H1 (cell line): ENCODE measurements around the gene MKNK2. TPM values are rescaled to one million over a fixed set of nuclear protein-coding genes. Genes with fewer than 3 reads are reported as not detected.

Source experiments
- CTCF ChIA-PET: fragments of 300-600 bp; sonication (Branson Sonifier 250); formaldehyde crosslinking; loops from one replicate; lab custom pipeline; 2021; ENCODE audit not compliant: partially characterized antibody; lab: Charles Lee
- POLR2A ChIA-PET: fragments of 300-600 bp; sonication (Branson Sonifier 250); formaldehyde crosslinking; loops from one replicate; lab custom pipeline; 2021; ENCODE audit warnings: inconsistent platforms; ENCODE audit not compliant: partially characterized antibody; lab: Charles Lee
- DNase-seq, 2 experiments: peaks; one replicate each; pipeline versions ENCODE4 v3.0.0 to v3.0.0-alpha.2; 2010 to 2022; ENCODE audit warnings: low spot score in 2 of 2, low read depth in 1 of 2, mixed read lengths in 1 of 2
- FAIRE-seq: peaks from 2 replicates; lab custom pipeline; 2011; peaks lifted over from hg19 to GRCh38; lab: Jason Lieb, UNC
- H2AFZ ChIP-seq: 2 replicates; pipeline ENCODE4 v1.8.1; 2012; ENCODE audit warnings: low read length, inconsistent platforms
- H2AK5ac ChIP-seq: 2 replicates; pipeline ENCODE4 v1.6.1; 2013; ENCODE audit warnings: low read depth, low read length
- H2BK120ac ChIP-seq: replicated peaks from 2 replicates; pipeline ENCODE3; 2013; ENCODE audit warnings: low read depth, low read length, inconsistent platforms
- H2BK12ac ChIP-seq: 2 replicates; pipeline ENCODE4 v1.6.1; 2013; ENCODE audit warnings: low read depth, low read length
- H2BK15ac ChIP-seq: 2 replicates; pipeline ENCODE4 v1.6.1; 2013; ENCODE audit warnings: low read length
- H2BK20ac ChIP-seq: 2 replicates; pipeline ENCODE4 v1.6.1; 2013; ENCODE audit warnings: low read length
- H2BK5ac ChIP-seq: 2 replicates; pipeline ENCODE4 v1.6.1; 2013; ENCODE audit warnings: low read depth, low read length
- H3K14ac ChIP-seq: 2 replicates; pipeline ENCODE4 v1.6.1; 2013; ENCODE audit warnings: inconsistent platforms; ENCODE audit not compliant: insufficient read length
- H3K18ac ChIP-seq: 2 replicates; pipeline ENCODE4 v1.6.1; 2013; ENCODE audit warnings: low read length; ENCODE audit errors: extremely low read depth
- H3K23ac ChIP-seq: 2 replicates; pipeline ENCODE4 v1.6.1; 2013; ENCODE audit warnings: inconsistent platforms; ENCODE audit not compliant: insufficient read length
- H3K23me2 ChIP-seq: 2 replicates; pipeline ENCODE4 v1.6.1; 2013; ENCODE audit warnings: low read depth, low read length
- H3K27ac ChIP-seq: 2 replicates; pipeline ENCODE4 v1.6.1; 2011; ENCODE audit warnings: low read depth, low read length, inconsistent platforms
- H3K27me3 ChIP-seq, 4 experiments: replicated peaks in 1 of 4; 1 replicate in 1 of 4; 2 replicates in 3 of 4; pipeline versions ENCODE4 v1.6.1 to v1.8.1; 2011 to 2013; ENCODE audit warnings: low read length in 3 of 4, mild to moderate bottlenecking in 3 of 4, inconsistent platforms in 2 of 4, mixed read lengths in 2 of 4, moderate library complexity in 1 of 4; ENCODE audit not compliant: control insufficient read depth in 3 of 4, insufficient read depth in 3 of 4; ENCODE audit errors: extremely low read depth in 1 of 4
- H3K36me3 ChIP-seq, 4 experiments: 2 replicates each; pipeline versions ENCODE4 v1.6.1 to v1.8.1; 2011 to 2013; ENCODE audit warnings: mild to moderate bottlenecking in 4 of 4, low read length in 3 of 4, moderate library complexity in 2 of 4, control low read depth in 1 of 4, inconsistent platforms in 1 of 4; ENCODE audit not compliant: insufficient read depth in 4 of 4, control insufficient read depth in 2 of 4
- H3K4ac ChIP-seq: replicated peaks from 2 replicates; pipeline ENCODE3; 2013; ENCODE audit warnings: low read length, low read depth, mixed read lengths, inconsistent platforms; ENCODE audit not compliant: insufficient read length
- H3K4me1 ChIP-seq, 4 experiments: replicated peaks in 1 of 4; 1 replicate in 1 of 4; 2 replicates in 3 of 4; pipeline versions ENCODE4 v1.6.1 to v1.8.1; 2011 to 2013; ENCODE audit warnings: low read length in 3 of 4, inconsistent platforms in 2 of 4, mixed read lengths in 1 of 4; ENCODE audit not compliant: insufficient read depth in 4 of 4, control insufficient read depth in 3 of 4
- H3K4me2 ChIP-seq, 2 experiments: 2 replicates each; pipeline versions ENCODE4 v1.6.1 to v1.8.1; 2011 to 2013; ENCODE audit warnings: low read depth in 2 of 2, low read length in 2 of 2, control low read depth in 1 of 2, inconsistent platforms in 1 of 2, mild to moderate bottlenecking in 1 of 2; ENCODE audit not compliant: insufficient read depth in 1 of 2
- H3K4me3 ChIP-seq, 4 experiments: fragments of 200-600, 300-600 bp in 1 of 4; sonication (generic), shearing (Covaris generic), sonication (Bioruptor Twin) in 1 of 4; 2 replicates each; pipeline versions ENCODE4 v1.5.1 to v1.8.1; 2011 to 2016; ENCODE audit warnings: low read length in 4 of 4, low read depth in 3 of 4, control low read depth in 2 of 4, inconsistent platforms in 2 of 4, mild to moderate bottlenecking in 2 of 4, mixed read lengths in 1 of 4, moderate library complexity in 1 of 4; ENCODE audit not compliant: insufficient read depth in 2 of 4; ENCODE audit errors: extremely low read depth in 1 of 4
- H3K56ac ChIP-seq: replicated peaks from 2 replicates; pipeline ENCODE3; 2013; ENCODE audit warnings: low read depth, mild to moderate bottlenecking, mixed read lengths, low read length, inconsistent platforms; ENCODE audit not compliant: insufficient read length
- H3K79me1 ChIP-seq: 2 replicates; pipeline ENCODE4 v1.6.1; 2013; ENCODE audit warnings: low read depth, low read length, control low read depth
- H3K79me2 ChIP-seq, 2 experiments: 2 replicates each; pipeline versions ENCODE4 v1.6.1 to v1.8.1; 2012 to 2013; ENCODE audit warnings: low read length in 2 of 2, mild to moderate bottlenecking in 2 of 2, inconsistent platforms in 1 of 2; ENCODE audit not compliant: insufficient read depth in 2 of 2, control insufficient read depth in 1 of 2
- H3K9ac ChIP-seq, 4 experiments: replicated peaks in 1 of 4; 1 replicate in 1 of 4; 2 replicates in 3 of 4; pipeline versions ENCODE4 v1.6.1 to v1.8.1; 2011 to 2013; ENCODE audit warnings: low read depth in 3 of 4, low read length in 3 of 4, control low read depth in 2 of 4, mild to moderate bottlenecking in 2 of 4, moderate library complexity in 2 of 4, inconsistent platforms in 1 of 4; ENCODE audit errors: extremely low read depth in 1 of 4
- H3K9me3 ChIP-seq, 2 experiments: 2 replicates each; pipeline versions ENCODE4 v1.6.1 to v1.8.1; 2012 to 2013; ENCODE audit warnings: mild to moderate bottlenecking in 2 of 2, moderate library complexity in 2 of 2, control low read depth in 1 of 2, inconsistent platforms in 1 of 2, low read depth in 1 of 2, low read length in 1 of 2, mixed read lengths in 1 of 2; ENCODE audit not compliant: insufficient read depth in 2 of 2
- H4K20me1 ChIP-seq, 2 experiments: replicated peaks in 1 of 2; 2 replicates each; pipeline versions ENCODE3 to v1.8.1; 2011 to 2013; ENCODE audit warnings: inconsistent platforms in 2 of 2, low read length in 2 of 2, mild to moderate bottlenecking in 1 of 2; ENCODE audit not compliant: insufficient read depth in 2 of 2, control insufficient read depth in 1 of 2
- H4K5ac ChIP-seq: 2 replicates; pipeline ENCODE4 v1.6.1; 2013; ENCODE audit warnings: low read length, low read depth, mixed read lengths, inconsistent platforms; ENCODE audit not compliant: insufficient read length
- H4K8ac ChIP-seq: 2 replicates; pipeline ENCODE4 v1.8.0; 2013; ENCODE audit warnings: mild to moderate bottlenecking, moderate library complexity, low read length, inconsistent platforms; ENCODE audit not compliant: insufficient read depth; ENCODE audit errors: extremely low read depth
- H4K91ac ChIP-seq: replicated peaks from 2 replicates; pipeline ENCODE3; 2013; ENCODE audit warnings: low read length, mixed read lengths, inconsistent platforms; ENCODE audit not compliant: insufficient read length
- ATF2 ChIP-seq: IDR thresholded peaks from 2 replicates; pipeline ENCODE4 v1.6.1; 2012; ENCODE audit warnings: low read length, inconsistent platforms
- ATF3 ChIP-seq: IDR thresholded peaks from 2 replicates; pipeline ENCODE4 v1.6.1; 2011; ENCODE audit warnings: low read depth, mild to moderate bottlenecking, low read length; ENCODE audit not compliant: insufficient read depth
- CBX8 ChIP-seq: fragments of 300-800, 300-1000 bp; sonication (generic); IDR thresholded peaks from 2 replicates; pipeline ENCODE4 v1.7.1; 2016; ENCODE audit warnings: low read depth, low read length, borderline replicate concordance
- CEBPB ChIP-seq: IDR thresholded peaks from 2 replicates; pipeline ENCODE4 v1.6.1; 2012; ENCODE audit warnings: low read depth, low read length
- JUND ChIP-seq: IDR thresholded peaks from 2 replicates; pipeline ENCODE4 v1.6.1; 2011; ENCODE audit warnings: mild to moderate bottlenecking, improper control_type of control experiment, low read length
- MAX ChIP-seq: IDR thresholded peaks from 2 replicates; pipeline ENCODE4 v1.6.1; 2012; ENCODE audit warnings: inconsistent platforms
- POLR2A ChIP-seq, 2 experiments: IDR thresholded peaks; 1 replicate in 1 of 2; 2 replicates in 1 of 2; pipeline ENCODE4 v1.6.1; 2011; ENCODE audit warnings: low read depth in 2 of 2, low read length in 2 of 2, mild to moderate bottlenecking in 2 of 2; ENCODE audit errors: control extremely low read depth in 1 of 2
- RAD21 ChIP-seq, 2 experiments: IDR thresholded peaks in 1 of 2; conservative IDR thresholded peaks in 1 of 2; 2 replicates each; pipeline ENCODE4 v1.6.1; 2011; ENCODE audit warnings: low read depth in 2 of 2, low read length in 2 of 2, improper control_type of control experiment in 1 of 2, inconsistent platforms in 1 of 2, mild to moderate bottlenecking in 1 of 2, moderate library complexity in 1 of 2
- RBBP5 ChIP-seq: IDR thresholded peaks from 2 replicates; pipeline ENCODE4 v1.7.1; 2012; ENCODE audit warnings: low read depth, mild to moderate bottlenecking, inconsistent platforms, low read length, moderate library complexity, borderline replicate concordance
- SRF ChIP-seq: IDR thresholded peaks from 2 replicates; pipeline ENCODE4 v1.6.1; 2011; ENCODE audit warnings: mild to moderate bottlenecking, low read depth, low read length, moderate library complexity
- YY1 ChIP-seq: IDR thresholded peaks from 2 replicates; pipeline ENCODE4 v1.6.1; 2011; ENCODE audit warnings: low read depth, mild to moderate bottlenecking, low read length
- WGBS, 2 experiments: shearing (Covaris generic) in 1 of 2; methylation state at CpG; one replicate each; pipeline versions ENCODE4 v1.1.6 to v1.1.7; 2013 to 2015; ENCODE audit warnings: low lambda C conversion rate in 2 of 2, mixed read lengths in 2 of 2, inconsistent platforms in 1 of 2, low coverage in 1 of 2, missing lambda C conversion rate in 1 of 2; ENCODE audit not compliant: insufficient replicate concordance in 2 of 2, insufficient coverage in 1 of 2, insufficient read length in 1 of 2; ENCODE audit errors: extremely low coverage in 1 of 2, missing lambda C conversion rate in 1 of 2; 5-methylcytosine and 5-hydroxymethylcytosine counted together
- polyA plus RNA-seq, 7 experiments: library from polyadenylated mRNA; depleted of rRNA in 3 of 7; stranded (reverse) in 5 of 7; unstranded in 2 of 7; fragments of >200 nt in 5 of 7; fragments of 200-250 nt in 2 of 7; gene quantifications; 1 replicate in 5 of 7; 2 replicates in 1 of 7; 4 replicates in 1 of 7; pipeline versions ENCODE4 v1.2.1 to v1.2.3, GENCODE V29; 2011 to 2013; ENCODE audit warnings: missing spikeins in 2 of 7, mixed read lengths in 2 of 7
- total RNA-seq: library from RNA; stranded (reverse); fragmentation: NEBNext Ultra II Directional; extraction: Animal tissue kit (Norgen Biotek cat#: 25700); gene quantifications from 2 replicates; pipeline ENCODE4 v1.2.1, GENCODE V29; 2021

MKNK2 gene
- total and polyA plus RNA-seq, 2 of the 8 experiments (the other 6 are each of a cell fraction or from before 2014, with no cell fraction given), result 163 to 166 TPM

DNA sequence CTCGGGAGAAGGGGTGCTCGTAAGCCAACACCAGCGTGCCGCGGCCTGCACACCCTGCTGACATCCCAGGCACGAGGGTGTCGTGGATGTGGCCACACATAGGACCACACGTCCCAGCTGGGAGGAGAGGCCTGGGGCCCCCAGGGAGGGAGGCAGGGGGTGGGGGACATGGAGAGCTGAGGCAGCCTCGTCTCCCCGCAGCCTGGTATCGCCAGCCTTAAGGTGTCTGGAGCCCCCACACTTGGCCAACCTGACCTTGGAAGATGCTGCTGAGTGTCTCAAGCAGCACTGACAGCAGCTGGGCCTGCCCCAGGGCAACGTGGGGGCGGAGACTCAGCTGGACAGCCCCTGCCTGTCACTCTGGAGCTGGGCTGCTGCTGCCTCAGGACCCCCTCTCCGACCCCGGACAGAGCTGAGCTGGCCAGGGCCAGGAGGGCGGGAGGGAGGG is 48.0 kb upstream of the MKNK2 start:
- no peak overlapping the region for H2AK5ac ChIP-seq
- peaks cover 0 to 3% (median 1%) of the 10 kb centered on the region in 4 experiments; a peak in 4 of 7 replicates for H3K4me1 ChIP-seq
- no peak overlapping the region for H3K56ac ChIP-seq
- H3K4me2 ChIP-seq, result no peak overlapping the region
- no peak overlapping the region for H3K4ac ChIP-seq
- peaks cover 6% of the 10 kb centered on the region for H3K79me1 ChIP-seq
- no peak overlapping the region for H3K23ac ChIP-seq
- no peaks in the 10 kb centered on the region for H3K9me3 ChIP-seq
- FAIRE-seq (no peak), DNase-seq (no peak)
- no peaks in the 10 kb centered on the region for H3K27me3 ChIP-seq
- H4K91ac ChIP-seq, result no peak overlapping the region
- H2AFZ ChIP-seq, result no peak overlapping the region
- POLR2A ChIA-PET, result interaction anchor here (0.6 to 1.1 kb wide), 6 partner anchors 9 to 176 kb away, joined by 3 to 4 read pairs (median 3); no protein-coding TSS in a partner anchor
- H2BK15ac ChIP-seq, result no peak overlapping the region
- no peak overlapping the region for H2BK12ac ChIP-seq
- no peak overlapping the region for H2BK120ac ChIP-seq
- peaks cover 12 to 29% of the 10 kb centered on the region in 2 experiments for H4K20me1 ChIP-seq
- peaks cover 13 to 32% (median 28%) of the 10 kb centered on the region in 4 experiments for H3K36me3 ChIP-seq
- H4K5ac ChIP-seq, result no peak overlapping the region
- no peak overlapping the region for H3K27ac ChIP-seq
- CTCF ChIA-PET, result interaction anchor here (0.6 to 1.3 kb wide), 6 partner anchors 12 to 168 kb away, joined by 3 to 5 read pairs (median 3); no protein-coding TSS in a partner anchor
- no peak overlapping the region for H4K8ac ChIP-seq
- no peak overlapping the region for H2BK5ac ChIP-seq
- no peak overlapping the region; a peak in 1 of 7 replicates for H3K9ac ChIP-seq
- H3K23me2 ChIP-seq, result peaks cover 8% of the 10 kb centered on the region; the same call in 1 of the 2 replicates
- peaks cover 0 to 6% of the 10 kb centered on the region in 2 experiments; a peak in 2 of 4 replicates for H3K79me2 ChIP-seq
- no peak overlapping the region for H3K4me3 ChIP-seq
- H2BK20ac ChIP-seq, result no peak overlapping the region
- whole genome bisulfite sequencing, 2 experiments, result 93% methylated on average over 10 of the region's 16 CpGs; no CpG with 5 or more reads in 1 of the 2 experiments
- no peak overlapping the region for H3K18ac ChIP-seq
- no peak overlapping the region for H3K14ac ChIP-seq
- TF ChIP-seq YY1, result no peak
- TF ChIP-seq POLR2A (IDR thresholded peaks at IDR 0.05; ENCODE audit: control extremely low read depth in 1 of 2, low read depth in 2 of 2, low read length in 2 of 2), result no peak
- TF ChIP-seq CEBPB, result no peak
- TF ChIP-seq RAD21 (IDR thresholded peaks at IDR 0.05 in 1 of 2, conservative IDR thresholded peaks at IDR 0.05 in 1 of 2; ENCODE audit: low read depth in 2 of 2, low read length in 2 of 2), result no peak
- TF ChIP-seq ATF2, result no peak
- TF ChIP-seq JUND, result no peak
- no peak for TF ChIP-seq MAX
- no peak for TF ChIP-seq ATF3
- TF ChIP-seq SRF, result no peak
- TF ChIP-seq RBBP5, result no peak
- no peak for TF ChIP-seq CBX8
